CD4-positive, alpha-beta T cell treated with Interleukin-2 at 100 ng/mL for 4 hours (primary cell): ENCODE measurements around the gene NDST4.

Experiments
- DNase-seq: peaks from one replicate; pipeline ENCODE4 v3.0.0-alpha.2; 2020; ENCODE audit warnings: low spot score

NDST4 gene

GRCh38 chr4:115113506-115114106 is at the start of gene NDST4:
Gene NDST4, minus strand, starts transcription at chr4:115113620. Its CDS starts 36,584 bp downstream, at chr4:115077036.
- DNase-seq: no peak

GRCh38 chr4:115159141-115159540 is 45.7 kb upstream of the NDST4 start:
- DNase-seq: no peak

GRCh38 chr4:115158296-115158695 is 44.9 kb upstream of the NDST4 start:
- no peak for DNase-seq

DNA sequence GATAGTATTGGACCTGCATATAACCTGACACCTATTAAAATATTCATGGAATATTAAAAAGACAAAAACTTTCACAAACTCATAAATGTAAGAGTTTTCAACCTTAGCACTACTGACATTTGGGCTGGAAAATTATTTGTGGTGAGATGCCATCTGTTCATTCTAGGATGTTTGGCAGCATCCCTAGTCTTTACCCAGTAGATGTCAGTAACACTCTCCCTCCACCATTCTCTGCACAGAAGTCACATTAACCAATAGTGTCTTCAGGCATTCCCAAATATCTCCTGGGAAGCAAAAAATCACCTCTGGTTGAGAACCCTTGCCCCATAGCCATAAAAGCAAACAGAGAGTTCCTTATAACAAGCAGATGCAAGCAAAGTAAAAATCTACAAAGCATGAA is 41.4 kb upstream of the NDST4 start:
- no peak for DNase-seq

GRCh38 chr4:115152965-115153364 is 39.5 kb upstream of the NDST4 start:
- DNase-seq: no peak

DNA sequence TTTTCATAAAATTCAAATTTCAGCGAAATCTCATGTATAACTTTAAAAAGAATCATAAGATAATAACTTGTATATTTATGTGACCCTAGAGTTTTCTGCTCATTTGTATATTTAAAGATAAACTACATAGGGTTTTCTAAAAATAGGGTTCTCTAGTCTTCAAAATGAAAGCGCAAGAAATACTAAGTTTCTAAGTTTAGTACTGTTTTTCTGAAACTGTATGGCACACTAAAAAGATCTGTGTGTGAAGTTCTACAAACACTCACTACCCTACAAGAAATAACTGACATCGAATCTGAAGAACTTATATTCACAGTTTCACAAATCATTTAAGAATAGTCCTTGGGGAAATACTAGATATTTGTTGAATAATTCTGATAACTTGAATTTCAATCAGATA is 38.7 kb upstream of the NDST4 start:
- DNase-seq: no peak

- DNase-seq: no peak
Observed at GRCh38 chr4:115149106-115149505, 35.7 kb upstream of the NDST4 start.

- no peak for DNase-seq
Observed at GRCh38 chr4:115145393-115146160, 32.2 kb upstream of the NDST4 start.

DNA sequence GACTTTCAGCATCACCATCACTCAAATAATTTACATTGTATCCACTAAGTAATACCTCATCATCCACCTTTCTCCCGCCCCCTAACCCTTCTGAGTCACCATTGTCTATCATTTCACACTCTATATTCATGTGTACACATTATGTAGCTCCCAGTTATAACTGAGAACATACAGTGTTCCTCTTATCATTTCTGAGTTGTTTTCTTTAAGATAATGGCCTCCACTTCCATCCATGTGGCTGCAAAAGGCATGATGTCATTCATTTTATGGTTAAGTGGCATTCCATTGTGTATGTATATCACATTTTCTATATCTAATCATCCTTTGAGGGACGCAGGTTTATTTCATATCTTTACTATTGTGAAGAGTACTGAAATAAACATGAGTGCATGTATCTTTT is 14.6 kb upstream of the NDST4 start:
- no peak for DNase-seq

DNA sequence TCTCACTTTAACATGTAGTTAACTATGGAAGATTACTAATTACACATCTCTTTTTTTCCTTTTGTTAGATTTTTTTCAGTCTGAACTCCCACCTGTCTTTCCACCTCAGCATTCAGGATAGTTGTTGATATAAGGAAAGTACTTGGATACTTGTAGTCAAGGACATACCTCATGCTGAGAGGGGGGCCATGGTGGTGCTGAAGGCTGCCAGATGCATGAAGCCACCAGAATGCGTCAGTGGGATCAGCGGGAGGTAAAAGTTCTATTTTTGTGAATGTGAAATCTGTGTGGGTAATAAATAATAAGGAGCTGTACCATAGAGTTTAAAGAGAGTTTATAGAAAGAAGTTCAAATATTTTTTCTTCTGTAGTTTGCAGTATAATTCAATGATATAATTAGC is 13.1 kb upstream of the NDST4 start:
- DNase-seq: no peak

- no peak for DNase-seq
Observed at GRCh38 chr4:115121351-115122043, 8.1 kb upstream of the NDST4 start.

- DNase-seq: no peak
Observed at GRCh38 chr4:115119804-115120352, 6.5 kb upstream of the NDST4 start.

DNA sequence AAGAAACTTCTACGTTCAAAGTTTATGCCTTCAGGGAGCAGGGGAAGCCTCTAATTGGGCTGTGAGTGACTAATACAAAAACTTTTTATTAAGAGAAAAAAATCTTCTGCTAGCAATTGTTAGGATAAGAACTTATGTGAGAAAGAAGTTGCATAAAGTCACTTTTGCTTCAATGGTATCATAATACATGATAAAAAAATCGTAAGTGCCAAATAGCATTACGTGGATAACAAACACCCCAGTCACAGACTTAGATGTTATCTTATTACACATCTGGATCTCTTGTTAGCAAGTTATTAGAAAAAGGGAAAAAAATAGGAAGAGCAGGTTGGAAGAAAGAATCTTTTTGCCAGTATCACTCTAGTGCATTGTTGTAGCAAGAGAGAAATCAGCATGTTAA is 4.2 kb upstream of the NDST4 start:
- DNase-seq: no peak

GRCh38 chr4:115110191-115111181 is 2.9 kb downstream of the NDST4 start:
- DNase-seq: no peak

DNA sequence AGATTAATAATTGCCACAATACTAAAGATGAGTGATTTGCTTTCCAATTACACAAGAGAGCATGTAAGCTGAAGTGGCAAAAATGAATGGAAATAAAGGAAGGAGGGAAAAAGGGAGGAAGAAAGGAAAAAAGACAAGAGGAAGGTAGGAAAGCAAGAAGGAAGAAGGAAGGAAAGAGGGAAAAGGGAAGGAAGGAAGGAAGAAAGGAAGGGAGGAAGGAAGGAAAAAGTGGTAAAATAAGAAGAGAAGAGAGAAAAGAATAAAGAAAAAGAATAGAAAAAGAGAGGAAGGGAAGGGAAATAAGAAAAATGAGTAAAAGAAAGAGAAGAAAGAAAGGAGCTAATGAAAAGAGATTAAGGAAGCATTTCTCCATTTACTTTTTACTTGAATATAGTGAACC is 4.6 kb downstream of the NDST4 start:
- no peak for DNase-seq

GRCh38 chr4:115107411-115107810 is 6.0 kb downstream of the NDST4 start:
- no peak for DNase-seq

DNA sequence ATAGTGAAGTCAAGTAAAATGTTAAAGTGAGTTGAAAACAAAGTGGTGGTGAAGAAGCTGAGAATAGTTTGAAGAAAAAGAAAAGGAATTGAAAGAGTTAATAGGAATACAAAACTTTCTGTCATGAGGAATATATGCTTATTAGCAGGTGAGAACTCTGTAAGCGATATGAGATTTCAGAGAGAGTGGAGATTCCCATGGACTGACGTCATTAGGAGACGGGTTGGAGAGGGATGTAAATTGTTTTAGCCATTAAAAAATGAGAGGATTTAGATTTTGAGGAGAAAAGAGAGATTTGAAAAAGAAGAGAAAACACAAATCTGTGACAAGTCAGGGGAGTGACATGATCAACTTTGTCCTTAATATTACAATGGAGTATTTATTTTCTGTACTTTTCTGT is 11.7 kb downstream of the NDST4 start:
- DNase-seq: no peak

DNA sequence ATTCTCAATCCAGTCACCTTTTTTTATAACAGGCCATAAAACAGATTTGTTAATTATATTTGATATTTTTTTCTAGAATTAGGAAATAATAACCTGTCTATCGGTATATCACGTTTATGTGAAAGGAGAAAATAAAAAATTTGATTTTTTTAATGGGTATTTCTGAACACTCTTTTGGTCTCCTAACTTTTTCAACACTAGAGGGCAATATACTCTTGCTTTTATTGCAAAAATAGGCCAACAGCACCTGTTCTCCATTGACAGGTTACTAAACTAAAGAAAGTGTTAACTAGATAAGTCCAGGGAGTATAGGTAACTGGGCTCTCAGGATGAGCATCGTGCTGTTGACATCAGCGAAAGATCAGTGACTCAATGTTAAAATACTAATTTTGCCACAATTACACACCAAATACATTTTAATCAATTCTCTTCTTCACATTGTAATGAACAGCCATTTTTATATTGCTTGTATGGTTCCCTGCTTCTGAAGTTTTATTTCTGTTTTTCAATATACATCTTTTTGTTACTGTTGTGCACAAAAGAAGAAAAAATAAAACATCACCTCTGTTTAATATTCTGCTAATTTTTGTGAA is 22.8 kb downstream of the NDST4 start:
- DNase-seq: no peak

- no peak for DNase-seq
Observed at GRCh38 chr4:115082633-115083032, 30.8 kb downstream of the NDST4 start.

DNA sequence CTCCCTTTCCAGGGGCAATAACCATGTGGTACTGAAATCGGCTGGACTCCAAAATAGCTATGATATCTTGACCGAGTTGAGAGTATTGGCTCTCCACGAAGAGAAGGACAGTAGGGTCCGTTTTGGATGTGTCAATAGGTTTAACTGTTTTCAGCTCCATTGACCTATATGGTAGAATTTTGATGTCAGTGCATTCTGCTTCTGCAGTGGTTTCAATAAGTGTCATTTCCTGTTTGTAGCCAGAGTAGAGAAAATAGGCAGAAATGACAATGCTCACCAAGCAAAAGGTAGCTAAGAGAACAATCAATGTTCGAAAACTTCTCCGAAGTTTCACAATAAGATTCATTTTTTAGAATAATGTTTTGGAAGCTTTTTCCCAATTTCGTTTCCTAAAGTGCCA is 36.7 kb downstream of the NDST4 start:
- DNase-seq: no peak

GRCh38 chr4:115058533-115058932 is 54.9 kb downstream of the NDST4 start:
- DNase-seq: no peak
